Skin epidermis (tissue), 12 donors: Measurements from ENCODE around the gene SCPEP1.
"Not testable (repeated sequence)": the region's sequence is repeated elsewhere in the genome, so short reads cannot be mapped to it uniquely, and the experiment has no call there.

Source experiments
- H3K27ac ChIP-seq, 21 experiments: fragments of 200-600 bp; sonication (generic) in 11 of 21; one replicate each; pipeline ENCODE4 v1.5.0; 2020; ENCODE audit warnings: mild to moderate bottlenecking in 3 of 21, inconsistent platforms in 2 of 21, moderate library complexity in 2 of 21
- H3K4me3 ChIP-seq, 7 experiments: fragments of 200-600 bp; sonication (generic) in 2 of 7; one replicate each; pipeline ENCODE4 v1.5.0; 2020; ENCODE audit warnings: inconsistent platforms in 2 of 7, mild to moderate bottlenecking in 2 of 7, moderate library complexity in 1 of 7

The SCPEP1 gene

GRCh38 chr17:56977673-56978395 lies at the start of gene SCPEP1:
Gene SCPEP1, plus strand, starts transcription at chr17:56978131. Its CDS starts 29 bp downstream, at chr17:56978160.
- H3K4me3 ChIP-seq, result peak within 1 kb of the TSS; percentile 24 to 56 (median 47)
- H3K27ac ChIP-seq, result peak within 1 kb of the TSS in 16 of 21 experiments; percentile 2 to 73 (median 44)

GRCh38 chr17:56928586-56928985 lies 49.3 kb upstream of the SCPEP1 start:
- H3K4me3 ChIP-seq, result no peak overlapping the region
- no peak overlapping the region for H3K27ac ChIP-seq

GRCh38 chr17:56929362-56929969 lies 48.5 kb upstream of the SCPEP1 start:
- H3K4me3 ChIP-seq, result no peak overlapping the region
- H3K27ac ChIP-seq, result no peak overlapping the region

GRCh38 chr17:56930739-56931337 lies 47.1 kb upstream of the SCPEP1 start:
- Histone ChIP-seq H3K27ac (no peak overlapping the region), H3K4me3 (no peak overlapping the region)

- Histone ChIP-seq H3K4me3 (no peak overlapping the region), H3K27ac (no peak overlapping the region)
Observed at GRCh38 chr17:56933151-56933745, 44.7 kb upstream of the SCPEP1 start.

- no peak overlapping the region for H3K27ac ChIP-seq
- H3K4me3 ChIP-seq, result no peak overlapping the region
Observed at GRCh38 chr17:56933868-56934267, 44.1 kb upstream of the SCPEP1 start.

GRCh38 chr17:56934280-56934679 lies 43.7 kb upstream of the SCPEP1 start:
- Histone ChIP-seq H3K4me3 (no peak overlapping the region), H3K27ac (no peak overlapping the region)

- H3K4me3 ChIP-seq, result no peak overlapping the region
Observed at GRCh38 chr17:56935461-56935860, 42.5 kb upstream of the SCPEP1 start.

GRCh38 chr17:56936697-56937322 lies 41.1 kb upstream of the SCPEP1 start:
- no peak overlapping the region for H3K4me3 ChIP-seq
- H3K27ac ChIP-seq, result peak overlapping the region in 8 of 21 experiments; percentile 16 to 40 (median 32)

More at GRCh38 chr17:56935461-56935860, 42.5 kb upstream of the SCPEP1 start:
- no peak overlapping the region for H3K27ac ChIP-seq

GRCh38 chr17:56937687-56938086 lies 40.2 kb upstream of the SCPEP1 start:
- peak overlapping the region in 4 of 21 experiments; percentile 14 to 40 (median 26) for H3K27ac ChIP-seq

GRCh38 chr17:56938206-56938605 lies 39.7 kb upstream of the SCPEP1 start:
- H3K4me3 ChIP-seq, result not testable (repeated sequence)
- H3K27ac ChIP-seq, result peak overlapping the region in 1 of 21 experiments; percentile 14

More at GRCh38 chr17:56937687-56938086, 40.2 kb upstream of the SCPEP1 start:
- no peak overlapping the region for H3K4me3 ChIP-seq

GRCh38 chr17:56939869-56940484 lies 38.0 kb upstream of the SCPEP1 start:
- H3K4me3 ChIP-seq, result no peak overlapping the region
- H3K27ac ChIP-seq, result no peak overlapping the region

GRCh38 chr17:56943505-56944125 lies 34.3 kb upstream of the SCPEP1 start:
- Histone ChIP-seq H3K4me3 (no peak overlapping the region), H3K27ac (no peak overlapping the region)

- no peak overlapping the region for H3K4me3 ChIP-seq
- H3K27ac ChIP-seq, result no peak overlapping the region
Observed at GRCh38 chr17:56945938-56946505, 31.9 kb upstream of the SCPEP1 start.

GRCh38 chr17:56947741-56948140 lies 30.2 kb upstream of the SCPEP1 start:
- Histone ChIP-seq H3K27ac (no peak overlapping the region), H3K4me3 (no peak overlapping the region)

- H3K4me3 ChIP-seq, result no peak overlapping the region
- H3K27ac ChIP-seq, result no peak overlapping the region
Observed at GRCh38 chr17:56948491-56948890, 29.4 kb upstream of the SCPEP1 start.

- Histone ChIP-seq H3K27ac (no peak overlapping the region), H3K4me3 (no peak overlapping the region)
Observed at GRCh38 chr17:56949595-56949994, 28.3 kb upstream of the SCPEP1 start.

- Histone ChIP-seq H3K27ac (no peak overlapping the region), H3K4me3 (no peak overlapping the region)
Observed at GRCh38 chr17:56956992-56957391, 20.9 kb upstream of the SCPEP1 start.
